Lower lobe of right lung (tissue), 2 donors: ENCODE data around the gene SLC22A5. TPM values are rescaled to one million over a fixed set of nuclear protein-coding genes. Genes with fewer than 3 reads are reported as not detected.

Source experiments
- ATAC-seq, 2 donors: fragments of 200-7000 bp; cut with Tn5 transposase; one replicate each; pipeline ENCODE4 v1.9.1; 2020 to 2022; ENCODE audit warnings: mild to moderate bottlenecking in 2 of 2, moderate library complexity in 2 of 2
- DNase-seq: peaks from one replicate; pipeline ENCODE4 v3.0.0-alpha.2; 2020
- H3K27ac ChIP-seq: fragments of 200-600 bp; one replicate; pipeline ENCODE4 v1.8.0; 2022
- H3K27me3 ChIP-seq: fragments of 200-600 bp; one replicate; pipeline ENCODE4 v1.8.0; 2022; ENCODE audit warnings: low read depth
- H3K36me3 ChIP-seq: fragments of 200-600 bp; one replicate; pipeline ENCODE4 v1.8.0; 2022; ENCODE audit warnings: mild to moderate bottlenecking
- H3K4me1 ChIP-seq: fragments of 200-600 bp; one replicate; pipeline ENCODE4 v1.8.0; 2022
- H3K4me3 ChIP-seq: fragments of 200-600 bp; one replicate; pipeline ENCODE4 v1.8.0; 2022; ENCODE audit warnings: mild to moderate bottlenecking
- H3K9me3 ChIP-seq: fragments of 200-600 bp; one replicate; pipeline ENCODE4 v1.8.0; 2022
- intact Hi-C: fragments of 100-400 bp; cut with DNase I; formaldehyde crosslinking; loops from one replicate; pipeline ENCODE4 v1.11.0; 2022
- total RNA-seq: library from RNA; stranded (reverse); fragmentation: NEBNext Ultra II Directional; extraction: Animal tissue kit (Norgen Biotek cat#: 25700); gene quantifications from one replicate; pipeline ENCODE4 v1.2.1, GENCODE V29; 2021
- TF ChIP-seq, protein P1 (sequence below): fragments of 200-600 bp; IDR thresholded peaks from one replicate; pipeline ENCODE4 v1.8.0; 2022; ENCODE audit warnings: antibody characterized with exemption, mild to moderate bottlenecking
- donor health status: DM: no; HTN: yes; CAD: no; lungs with severe emphysema.

The SLC22A5 gene
- total RNA-seq, 1 donor from 2014 or later: 12.6 TPM

DNA sequence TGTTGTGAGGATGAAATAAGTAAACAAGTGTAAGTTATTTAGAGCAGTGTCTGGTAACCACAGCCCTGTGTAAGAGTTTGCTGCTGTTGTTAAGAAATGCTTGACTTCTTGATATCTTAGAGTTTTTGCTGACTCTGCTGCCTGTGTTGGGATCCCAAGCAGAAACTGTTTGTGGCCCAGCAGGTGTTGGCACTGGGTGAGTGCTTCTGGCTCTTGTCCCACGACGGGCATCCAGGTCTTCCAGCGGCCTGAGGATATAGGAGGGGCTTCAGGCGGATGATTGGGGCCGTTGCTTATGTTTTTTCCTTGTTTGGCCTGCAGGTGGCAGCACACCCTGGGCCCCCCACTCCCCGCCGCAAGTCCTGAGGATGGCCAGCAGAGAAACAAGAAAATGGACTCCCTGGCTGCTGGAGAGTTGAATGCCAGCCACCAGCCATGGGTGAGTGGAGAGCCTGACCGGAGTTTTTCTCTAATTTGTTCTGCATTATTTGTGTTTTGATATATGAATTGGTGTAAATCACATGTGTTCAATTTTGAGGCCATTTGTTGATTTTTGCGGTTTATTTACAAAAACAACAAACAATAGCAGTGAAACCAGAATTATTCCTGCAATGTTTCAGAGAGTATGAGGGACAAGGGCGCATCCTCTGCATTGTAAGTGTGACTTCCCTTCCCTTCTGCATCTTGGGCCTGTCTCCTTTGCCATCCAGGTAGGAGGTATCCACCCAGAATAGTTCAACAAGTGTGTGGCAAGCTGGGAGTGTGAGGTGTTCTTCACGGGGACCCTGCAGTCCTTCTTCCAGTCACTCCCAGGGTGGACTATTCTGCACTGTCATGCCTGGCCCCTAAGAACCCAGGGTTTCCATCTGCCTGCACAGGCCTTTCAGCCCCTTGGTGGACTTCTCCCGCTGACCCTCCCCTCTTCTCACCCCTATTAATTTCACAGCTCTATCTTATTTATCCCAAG is 50.3 kb downstream of the SLC22A5 start:
- peak overlapping the region; percentile 89 for H3K27ac ChIP-seq

DNA sequence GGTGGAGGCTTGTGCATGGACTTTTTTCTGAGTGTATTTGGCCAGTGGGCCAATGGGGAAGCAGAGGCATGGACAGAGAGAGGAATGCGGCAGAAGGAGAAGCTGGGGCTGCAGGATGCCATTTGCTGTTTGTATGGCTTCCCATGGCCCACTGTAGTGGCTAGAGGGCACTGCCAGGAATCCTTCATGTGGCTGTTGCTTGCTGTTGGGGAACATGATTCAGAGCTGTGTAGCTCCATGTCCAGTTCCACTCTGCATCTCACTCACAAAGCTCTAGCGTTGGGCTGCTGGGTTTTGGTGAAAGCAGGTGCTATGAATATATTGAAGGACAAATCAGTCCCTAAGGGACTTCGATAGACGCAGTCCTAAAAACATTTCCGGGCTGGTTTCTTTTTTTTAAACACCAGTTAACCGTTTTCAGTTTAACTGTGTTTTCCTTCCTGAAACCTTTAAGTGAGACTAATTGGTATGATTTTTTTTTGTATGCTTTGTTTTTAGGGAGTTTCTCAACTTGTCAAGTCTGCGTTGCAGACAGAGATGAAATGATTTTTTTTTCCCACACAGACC is 51.3 kb downstream of the SLC22A5 start:
- H3K27me3 ChIP-seq: no peaks in the 10 kb centered on the region
- TF ChIP-seq, protein P1, sequence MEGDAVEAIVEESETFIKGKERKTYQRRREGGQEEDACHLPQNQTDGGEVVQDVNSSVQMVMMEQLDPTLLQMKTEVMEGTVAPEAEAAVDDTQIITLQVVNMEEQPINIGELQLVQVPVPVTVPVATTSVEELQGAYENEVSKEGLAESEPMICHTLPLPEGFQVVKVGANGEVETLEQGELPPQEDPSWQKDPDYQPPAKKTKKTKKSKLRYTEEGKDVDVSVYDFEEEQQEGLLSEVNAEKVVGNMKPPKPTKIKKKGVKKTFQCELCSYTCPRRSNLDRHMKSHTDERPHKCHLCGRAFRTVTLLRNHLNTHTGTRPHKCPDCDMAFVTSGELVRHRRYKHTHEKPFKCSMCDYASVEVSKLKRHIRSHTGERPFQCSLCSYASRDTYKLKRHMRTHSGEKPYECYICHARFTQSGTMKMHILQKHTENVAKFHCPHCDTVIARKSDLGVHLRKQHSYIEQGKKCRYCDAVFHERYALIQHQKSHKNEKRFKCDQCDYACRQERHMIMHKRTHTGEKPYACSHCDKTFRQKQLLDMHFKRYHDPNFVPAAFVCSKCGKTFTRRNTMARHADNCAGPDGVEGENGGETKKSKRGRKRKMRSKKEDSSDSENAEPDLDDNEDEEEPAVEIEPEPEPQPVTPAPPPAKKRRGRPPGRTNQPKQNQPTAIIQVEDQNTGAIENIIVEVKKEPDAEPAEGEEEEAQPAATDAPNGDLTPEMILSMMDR: no peak
- peak overlapping the region; percentile 15 for H3K4me3 ChIP-seq
- no peak for DNase-seq
- intact Hi-C loops: no loop called here
- ATAC-seq: peak; percentile 69 to 79
- H3K27ac ChIP-seq: peak overlapping the region; percentile 89
- peaks cover 96% of the 10 kb centered on the region for H3K4me1 ChIP-seq
- no peaks in the 10 kb centered on the region for H3K9me3 ChIP-seq
- peaks cover 17% of the 10 kb centered on the region for H3K36me3 ChIP-seq

More for the DNA sequence above, 50.3 kb downstream of the SLC22A5 start:
- peaks cover 17% of the 10 kb centered on the region for H3K36me3 ChIP-seq
- DNase-seq: peak; percentile 80
- no peaks in the 10 kb centered on the region for H3K27me3 ChIP-seq
- no peaks in the 10 kb centered on the region for H3K9me3 ChIP-seq
- ATAC-seq: peak; percentile 87 to 90
- intact Hi-C loops: no loop called here
- H3K4me1 ChIP-seq: peaks cover 96% of the 10 kb centered on the region
- TF ChIP-seq, protein P1: peak; percentile 88
- H3K4me3 ChIP-seq: peak overlapping the region; percentile 1

DNA sequence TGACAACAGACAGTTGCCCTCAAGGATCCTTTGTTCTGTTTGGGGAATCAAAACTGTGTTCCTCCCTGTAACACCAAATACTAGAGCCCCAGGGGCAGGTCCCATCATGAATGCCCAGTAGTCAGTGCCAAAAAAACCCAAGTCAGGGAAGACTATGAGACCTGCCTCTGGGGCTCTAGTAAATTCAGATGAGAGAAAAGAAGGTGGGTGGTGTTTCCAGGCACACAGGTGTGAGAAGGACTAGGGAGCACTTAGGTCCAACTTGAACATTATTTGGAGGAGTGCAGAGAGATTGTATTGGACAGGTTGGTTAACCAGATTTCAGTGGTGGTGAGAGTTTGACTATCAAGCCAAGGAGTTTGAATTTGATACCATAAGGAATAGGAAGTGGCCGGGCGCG is 52.0 kb downstream of the SLC22A5 start:
- Histone ChIP-seq H3K27ac (peak overlapping the region; percentile 89), H3K27me3 (no peaks in the 10 kb centered on the region), H3K4me1 (peaks cover 98% of the 10 kb centered on the region), H3K4me3 (no peak overlapping the region), H3K36me3 (peaks cover 17% of the 10 kb centered on the region), H3K9me3 (no peaks in the 10 kb centered on the region)
- ATAC-seq: no peak
- TF ChIP-seq, protein P1: no peak
- DNase-seq: no peak
- intact Hi-C loops: no loop called here

DNA sequence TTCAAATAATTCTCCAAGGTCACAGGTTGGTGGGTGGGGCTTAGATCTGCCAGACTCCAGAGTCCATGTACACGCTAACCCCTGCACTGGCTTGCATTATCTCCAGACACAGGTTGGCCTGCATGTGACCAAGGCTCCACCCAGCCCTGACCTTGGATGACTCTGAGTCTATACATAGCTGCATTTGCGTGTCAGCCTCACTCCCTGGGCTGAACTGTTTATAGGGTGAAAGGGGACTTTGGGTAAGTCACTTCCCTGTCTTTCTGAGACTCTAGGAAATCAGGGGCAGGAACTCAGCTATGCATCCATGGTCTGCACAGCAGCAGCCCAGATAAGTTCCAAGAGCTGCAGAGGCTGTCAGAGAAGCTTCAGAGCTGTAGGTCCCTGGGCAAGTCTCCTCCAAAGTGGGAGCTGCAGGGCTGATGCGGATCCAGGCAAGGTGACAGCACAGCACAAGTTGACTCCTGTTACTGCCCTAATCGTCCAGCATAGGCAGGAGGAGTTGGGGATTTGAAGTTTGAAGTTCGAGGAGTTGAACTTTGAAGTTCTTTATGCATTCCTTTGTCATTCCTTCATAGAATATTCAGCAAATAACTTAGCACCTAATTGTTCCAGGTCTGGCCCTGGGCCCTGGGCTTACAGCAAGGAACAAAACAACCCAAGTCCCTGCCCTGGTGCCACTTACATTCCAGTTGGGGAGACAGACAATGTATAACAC is 53.4 kb downstream of the SLC22A5 start:
- H3K27ac ChIP-seq: peak overlapping the region; percentile 89

DNA sequence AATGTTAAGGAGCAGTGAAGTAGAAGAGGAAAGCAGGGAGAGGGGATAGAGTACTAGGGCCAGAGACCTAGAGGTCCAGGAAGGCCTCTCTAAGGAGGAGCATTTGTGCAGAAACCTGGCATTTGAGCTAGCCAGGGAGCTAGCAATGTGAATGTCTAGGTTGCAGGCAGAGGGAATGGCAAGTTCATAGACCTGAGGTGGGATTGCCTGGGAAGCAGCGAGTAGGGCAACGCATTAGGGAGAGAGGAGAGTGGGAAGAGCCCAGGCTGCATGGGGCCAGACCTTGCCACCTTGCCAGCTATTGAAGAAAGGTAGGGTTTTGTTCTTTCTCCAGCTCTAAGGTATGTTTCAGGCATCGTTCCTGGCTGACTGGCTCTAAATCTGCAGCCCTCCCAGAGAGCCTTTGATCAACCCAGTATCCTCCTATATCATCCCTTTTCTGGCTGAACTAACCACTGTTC is 54.0 kb downstream of the SLC22A5 start:
- ATAC-seq: no peak
- no peaks in the 10 kb centered on the region for H3K27me3 ChIP-seq
- no peak overlapping the region for H3K4me3 ChIP-seq
- H3K36me3 ChIP-seq: peaks cover 17% of the 10 kb centered on the region
- no peak for DNase-seq
- peak overlapping the region; percentile 89 for H3K27ac ChIP-seq
- no peaks in the 10 kb centered on the region for H3K9me3 ChIP-seq
- H3K4me1 ChIP-seq: peaks cover 100% of the 10 kb centered on the region
- TF ChIP-seq, protein P1: no peak
- intact Hi-C loops: no loop called here

More for the DNA sequence above, 53.4 kb downstream of the SLC22A5 start:
- Histone ChIP-seq H3K4me1 (peaks cover 98% of the 10 kb centered on the region), H3K4me3 (peak overlapping the region; percentile 5), H3K36me3 (peaks cover 17% of the 10 kb centered on the region), H3K27me3 (no peaks in the 10 kb centered on the region), H3K9me3 (no peaks in the 10 kb centered on the region)
- TF ChIP-seq, protein P1: no peak
- ATAC-seq (peak in 1 of 2 donors; percentile 39), DNase-seq (peak; percentile 78)
- intact Hi-C loops: no loop called here
